ENCODE measurements around the gene SLC25A21. TPM values are rescaled to one million over a fixed set of nuclear protein-coding genes. Genes with fewer than 3 reads are reported as not detected.
A peak's percentile ranks its signal among the peaks of the same experiment; 100 is the strongest.

SLC25A21 gene
- total RNA-seq, 1 experiment from 2014 or later = 7.1 TPM

- H3K4me2 ChIP-seq (ENCODE audit: insufficient read depth, insufficient read length, low read length) = no peak overlapping the region
- peaks cover 92% of the 10 kb centered on the region for H3K27me3 ChIP-seq (ENCODE audit: insufficient read depth, low read length)
- no peak overlapping the region for H2BK15ac ChIP-seq (ENCODE audit: low read depth, low read length)
- H3K9me3 ChIP-seq (ENCODE audit: control insufficient read depth, low read depth, low read length) = no peaks in the 10 kb centered on the region
- no peak overlapping the region for H3K9ac ChIP-seq (ENCODE audit: extremely low read depth, insufficient read length, low read length)
- no peak overlapping the region for H3K23ac ChIP-seq (ENCODE audit: insufficient read length, low read depth, low read length)
- TF ChIP-seq, protein P1, sequence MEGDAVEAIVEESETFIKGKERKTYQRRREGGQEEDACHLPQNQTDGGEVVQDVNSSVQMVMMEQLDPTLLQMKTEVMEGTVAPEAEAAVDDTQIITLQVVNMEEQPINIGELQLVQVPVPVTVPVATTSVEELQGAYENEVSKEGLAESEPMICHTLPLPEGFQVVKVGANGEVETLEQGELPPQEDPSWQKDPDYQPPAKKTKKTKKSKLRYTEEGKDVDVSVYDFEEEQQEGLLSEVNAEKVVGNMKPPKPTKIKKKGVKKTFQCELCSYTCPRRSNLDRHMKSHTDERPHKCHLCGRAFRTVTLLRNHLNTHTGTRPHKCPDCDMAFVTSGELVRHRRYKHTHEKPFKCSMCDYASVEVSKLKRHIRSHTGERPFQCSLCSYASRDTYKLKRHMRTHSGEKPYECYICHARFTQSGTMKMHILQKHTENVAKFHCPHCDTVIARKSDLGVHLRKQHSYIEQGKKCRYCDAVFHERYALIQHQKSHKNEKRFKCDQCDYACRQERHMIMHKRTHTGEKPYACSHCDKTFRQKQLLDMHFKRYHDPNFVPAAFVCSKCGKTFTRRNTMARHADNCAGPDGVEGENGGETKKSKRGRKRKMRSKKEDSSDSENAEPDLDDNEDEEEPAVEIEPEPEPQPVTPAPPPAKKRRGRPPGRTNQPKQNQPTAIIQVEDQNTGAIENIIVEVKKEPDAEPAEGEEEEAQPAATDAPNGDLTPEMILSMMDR (conservative IDR thresholded peaks at IDR 0.05) = no peak
- H3K36me3 Mint-ChIP-seq (ENCODE audit: insufficient read depth in 1 of 3, low read depth in 3 of 3) = no peaks in the 10 kb centered on the region; a peak in 2 of 7 replicates
- no peak overlapping the region for H4K91ac ChIP-seq (ENCODE audit: insufficient read length, low read depth, low read length)
- no peak overlapping the region for H3K14ac ChIP-seq (ENCODE audit: insufficient read depth, low read length)
- no peak overlapping the region for H3K27ac Mint-ChIP-seq
- no peak overlapping the region for H2BK12ac ChIP-seq (ENCODE audit: insufficient read length, low read depth, low read length)
- no CpG with 5 or more reads among the region's 35 CpGs for WGBS (ENCODE audit: extremely low coverage, insufficient read length, low lambda C conversion rate)
- H4K5ac ChIP-seq (ENCODE audit: insufficient read length, low read depth, low read length) = no peak overlapping the region
- no peak overlapping the region for H2BK120ac ChIP-seq (ENCODE audit: low read depth, low read length, poor library complexity, severe bottlenecking)
- no peaks in the 10 kb centered on the region for H3K4me1 ChIP-seq (ENCODE audit: insufficient read depth, low read length)
- H3K23me2 ChIP-seq (ENCODE audit: insufficient read length, low read depth, low read length, poor library complexity, severe bottlenecking) = peaks cover 6% of the 10 kb centered on the region
- no peak overlapping the region for H2BK20ac ChIP-seq (ENCODE audit: low read depth, low read length, poor library complexity, severe bottlenecking)
- H3K9me3 Mint-ChIP-seq = peaks cover 2 to 14% of the 10 kb centered on the region in 2 experiments; a peak in 4 of 5 replicates
- no peak overlapping the region for H3K56ac ChIP-seq (ENCODE audit: insufficient read length, low read depth, low read length)
- no peak overlapping the region for H3T11ph ChIP-seq (ENCODE audit: low read length)
- H3K79me1 ChIP-seq (ENCODE audit: insufficient read depth, low read depth, low read length, poor library complexity, severe bottlenecking) = no peaks in the 10 kb centered on the region
- H4K8ac ChIP-seq (replicated peaks; ENCODE audit: insufficient read length, low read depth, low read length) = no peak overlapping the region
- H2BK5ac ChIP-seq (ENCODE audit: insufficient read length, low read length) = no peak overlapping the region
- peaks cover 33 to 64% of the 10 kb centered on the region in 2 experiments for H3K4me1 Mint-ChIP-seq
- no peak overlapping the region for H3K18ac ChIP-seq (ENCODE audit: insufficient read length, low read depth, low read length)
- H2AK5ac ChIP-seq (ENCODE audit: insufficient read length, low read length) = no peak overlapping the region
- no peak for DNase-seq
- no peak overlapping the region for H3K4ac ChIP-seq (ENCODE audit: low read depth, low read length)
- H3K4me3 Mint-ChIP-seq = peak overlapping the region in 1 of 2 experiments; percentile 31; a peak in 2 of 5 replicates
- H3K27me3 Mint-ChIP-seq (ENCODE audit: low read depth) = peaks cover 100% of the 10 kb centered on the region
- no peak overlapping the region for H3K27ac ChIP-seq (ENCODE audit: insufficient read length, low read depth, low read length)
- H3K79me2 ChIP-seq (ENCODE audit: insufficient read depth, low read length) = no peaks in the 10 kb centered on the region
- no peak overlapping the region for H2AFZ ChIP-seq (ENCODE audit: low read length)
- H4K20me1 ChIP-seq (ENCODE audit: control insufficient read depth, insufficient read depth, insufficient read length) = no peaks in the 10 kb centered on the region
These were observed 513.2 kb downstream of the SLC25A21 start for GRCh38 chr14:36659010-36659821.

Measured in H9 (cell line).